GM12878 (cell line): ENCODE measurements around the gene POLN. TPM values are rescaled to one million over a fixed set of nuclear protein-coding genes. Genes with fewer than 3 reads are reported as not detected.

ENCODE experiments used
- ATAC-seq: fragments of 200-7000 bp; cut with Tn5 transposase; 3 replicates; pipeline ENCODE4 v1.9.1; 2020; ENCODE audit warnings: mild to moderate bottlenecking, moderate library complexity
- BruUV-seq: library from RNA; stranded (reverse); fragments of 400-500 nt; replicated peaks from 2 replicates; lab custom pipeline; 2021; lab: Mats Ljungman, UMichigan
- CTCF ChIA-PET: fragments of 300-600 bp; sonication (Branson Sonifier 250); formaldehyde crosslinking; extraction: SDS; loops from one replicate; lab custom pipeline; 2021; ENCODE audit warnings: inconsistent platforms; lab: Yijun Ruan, JAX
- POLR2A ChIA-PET: fragments of 350-600 bp; formaldehyde crosslinking; extraction: SDS; loops from one replicate; lab custom pipeline; 2021; ENCODE audit warnings: inconsistent platforms; lab: Charles Lee
- RAD21 ChIA-PET: fragments of 300-600 bp; sonication (Branson Sonifier 250); formaldehyde crosslinking; loops from one replicate; lab custom pipeline; 2023; ENCODE audit warnings: antibody characterized with exemption; ENCODE audit not compliant: unreplicated experiment; lab: Charles Lee
- SMC1A ChIA-PET: fragments of 300-600 bp; sonication (Branson Sonifier 250); formaldehyde crosslinking; loops from one replicate; lab custom pipeline; 2023; ENCODE audit not compliant: unreplicated experiment, uncharacterized antibody; lab: Charles Lee
- DNase-seq: peaks from one replicate; pipeline ENCODE4 v3.0.0-alpha.2; 2011; ENCODE audit warnings: low read depth, low spot score
- FAIRE-seq: peaks from 3 replicates; lab custom pipeline; 2011; peaks lifted over from hg19 to GRCh38; lab: Jason Lieb, UNC
- H2AFZ ChIP-seq: 2 replicates; pipeline ENCODE4 v1.6.0; 2011; ENCODE audit warnings: low read depth, low read length, control low read depth; ENCODE audit not compliant: control insufficient read depth
- H3K27ac ChIP-seq: 2 replicates; pipeline ENCODE4 v1.5.1; 2011; ENCODE audit warnings: control low read depth; ENCODE audit not compliant: control insufficient read depth, insufficient read depth
- H3K27me3 ChIP-seq, 2 experiments: replicated peaks in 1 of 2; 2 replicates each; pipeline versions ENCODE4 v1.6.0 to v1.6.1; 2011; ENCODE audit warnings: low read length in 1 of 2; ENCODE audit not compliant: control insufficient read depth in 2 of 2, insufficient read depth in 2 of 2
- H3K36me3 ChIP-seq, 2 experiments: 2 replicates each; pipeline ENCODE4 v1.5.1; 2011; ENCODE audit warnings: low read length in 1 of 2; ENCODE audit not compliant: control insufficient read depth in 2 of 2, insufficient read depth in 2 of 2
- H3K4me1 ChIP-seq: 2 replicates; pipeline ENCODE4 v1.6.1; 2011; ENCODE audit warnings: mild to moderate bottlenecking, low read length, moderate library complexity, mixed read lengths; ENCODE audit not compliant: control insufficient read depth, insufficient read depth
- H3K4me2 ChIP-seq: 2 replicates; pipeline ENCODE4 v1.6.0; 2011; ENCODE audit warnings: control low read depth; ENCODE audit not compliant: control insufficient read depth, insufficient read depth
- H3K4me3 ChIP-seq: fragments of 200-600 bp; sonication (generic); 2 replicates; pipeline ENCODE4 v1.5.1; 2016
- H3K79me2 ChIP-seq: 2 replicates; pipeline ENCODE4 v1.6.0; 2011; ENCODE audit warnings: low read length; ENCODE audit not compliant: control insufficient read depth, insufficient read depth
- H3K9ac ChIP-seq: 2 replicates; pipeline ENCODE4 v1.8.0; 2011; ENCODE audit warnings: low read length, control low read depth, mixed read lengths; ENCODE audit not compliant: control insufficient read depth, insufficient read depth
- H3K9me3 ChIP-seq: replicated peaks from 3 replicates; pipeline ENCODE4 v1.5.1; 2011; ENCODE audit warnings: mild to moderate bottlenecking, low read length; ENCODE audit not compliant: control insufficient read depth, insufficient read depth
- H4K20me1 ChIP-seq: 2 replicates; pipeline ENCODE4 v1.6.0; 2011; ENCODE audit not compliant: control insufficient read depth, insufficient read depth
- BACH1 ChIP-seq: fragments of 450-650 bp; IDR thresholded peaks from 2 replicates; pipeline ENCODE4 v1.6.1; 2017; ENCODE audit warnings: mild to moderate bottlenecking, borderline replicate concordance
- BCL3 ChIP-seq: IDR thresholded peaks from 2 replicates; pipeline ENCODE4 v1.6.1; 2011; ENCODE audit warnings: borderline replicate concordance, low read depth, mild to moderate bottlenecking, moderate library complexity, low read length; ENCODE audit not compliant: insufficient read depth, poor library complexity, severe bottlenecking
- FOXM1 ChIP-seq: IDR thresholded peaks from 2 replicates; pipeline ENCODE4 v1.6.1; 2012; ENCODE audit warnings: low read depth, mild to moderate bottlenecking, inconsistent platforms, low read length, moderate library complexity
- IRF4 ChIP-seq: IDR thresholded peaks from 2 replicates; pipeline ENCODE4 v1.6.1; 2011; ENCODE audit warnings: low read depth, low read length
- JUND ChIP-seq: IDR thresholded peaks from 2 replicates; pipeline ENCODE4 v1.6.1; 2012; ENCODE audit warnings: low read depth, mild to moderate bottlenecking, low read length, improper control_type of control experiment, moderate library complexity
- MAX ChIP-seq: IDR thresholded peaks from 2 replicates; pipeline ENCODE4 v1.6.1; 2012; ENCODE audit warnings: low read depth, low read length, improper control_type of control experiment
- PKNOX1 ChIP-seq: fragments of 450-650 bp; IDR thresholded peaks from 2 replicates; pipeline ENCODE4 v1.6.1; 2016; ENCODE audit warnings: mild to moderate bottlenecking
- RAD51 ChIP-seq: fragments of 450-650 bp; IDR thresholded peaks from 2 replicates; pipeline ENCODE4 v1.6.1; 2016; ENCODE audit warnings: moderate library complexity, mild to moderate bottlenecking, inconsistent platforms
- RELA ChIP-seq: fragments of 450-650 bp; IDR thresholded peaks from 2 replicates; pipeline ENCODE4 v1.8.0; 2014; ENCODE audit warnings: borderline replicate concordance; ENCODE audit not compliant: partially characterized antibody
- TAF1 ChIP-seq: IDR thresholded peaks from 2 replicates; pipeline ENCODE4 v1.6.1; 2011; ENCODE audit warnings: mild to moderate bottlenecking, low read depth, low read length, borderline replicate concordance
- TCF12 ChIP-seq: IDR thresholded peaks from 2 replicates; pipeline ENCODE4 v1.6.1; 2011; ENCODE audit warnings: low read depth, mild to moderate bottlenecking, low read length
- ZNF207 ChIP-seq: fragments of 450-650 bp; IDR thresholded peaks from 2 replicates; pipeline ENCODE4 v1.6.1; 2014; ENCODE audit warnings: antibody characterized with exemption, mild to moderate bottlenecking, borderline replicate concordance
- ZNF274 ChIP-seq: IDR thresholded peaks from one replicate; pipeline ENCODE4 v1.8.0; 2011; ENCODE audit not compliant: insufficient read length, insufficient read depth
- ZZZ3 ChIP-seq: IDR thresholded peaks from 2 replicates; pipeline ENCODE4 v1.6.1; 2011; ENCODE audit warnings: low read depth; ENCODE audit not compliant: control insufficient read depth, insufficient read length
- WGBS: methylation state at CpG from one replicate; pipeline ENCODE4 v1.1.6; 2016; ENCODE audit warnings: low lambda C conversion rate; ENCODE audit not compliant: insufficient replicate concordance, insufficient coverage; ENCODE audit errors: missing lambda C conversion rate; 5-methylcytosine and 5-hydroxymethylcytosine counted together
- in situ Hi-C: fragments of 300-500 bp; cut with MboI; formaldehyde crosslinking; loops from 9 replicates; pipeline ENCODE4 v1.14.3; 2018; ENCODE audit warnings: mixed read lengths
- intact Hi-C: fragments of 100-400 bp; cut with micrococcal nuclease; formaldehyde crosslinking; loops from one replicate; pipeline ENCODE4 v1.14.2; 2022; ENCODE audit not compliant: unreplicated experiment
- polyA plus RNA-seq, 11 experiments: library from polyadenylated mRNA; depleted of rRNA in 4 of 11; unstranded in 6 of 11; stranded (reverse) in 5 of 11; fragments of >200 nt; fragmentation: Nextera tagmentation in 4 of 11; fragmentation: Illumina TruSeq in 1 of 11; extraction: Ambion mirVana in 4 of 11; extraction: Trizol in 1 of 11; gene quantifications; 1 replicate in 1 of 11; 2 replicates in 10 of 11; pipeline versions ENCODE4 v1.2.1 to v1.2.3, GENCODE V29; 2011 to 2016; ENCODE audit warnings: inconsistent platforms in 2 of 11, missing spikeins in 2 of 11, low read depth in 1 of 11
- total RNA-seq, 4 experiments: library from RNA; depleted of rRNA in 3 of 4; stranded (reverse); fragments of >200 nt in 3 of 4; fragmentation: Illumina TruSeq in 1 of 4; extraction: Trizol in 1 of 4; gene quantifications; 2 replicates each; pipeline versions ENCODE4 v1.2.1 to v1.2.3, GENCODE V29; 2013 to 2021

POLN gene
- total and polyA plus RNA-seq, 10 of the 15 experiments (the other 5 are each of a cell fraction or from before 2014, with no cell fraction given), result 0.09 to 2.0 (median 0.95) TPM; not detected in 1

GRCh38 chr4:2166253-2166652, 75.7 kb downstream of the POLN start:
- ATAC-seq, result no peak
- Histone ChIP-seq H3K4me2 (no peak overlapping the region), H4K20me1 (no peaks in the 10 kb centered on the region), H3K9ac (no peak overlapping the region), H3K9me3 (no peaks in the 10 kb centered on the region), H3K4me3 (no peak overlapping the region), H3K4me1 (no peaks in the 10 kb centered on the region), H2AFZ (no peak overlapping the region), H3K27me3 (no peaks in the 10 kb centered on the region), H3K36me3 (no peaks in the 10 kb centered on the region), H3K79me2 (no peaks in the 10 kb centered on the region), H3K27ac (no peak overlapping the region)
- no TSS peak for BruUV-seq
- ChIA-PET POLR2A (no interaction called here), RAD21 (no interaction called here), SMC1A (no interaction called here), CTCF (no interaction called here)
- no peak for FAIRE-seq
- intact Hi-C loops, result no loop called here
- DNase-seq, result no peak
- WGBS, result 94% methylated on average over 5 of the region's 5 CpGs
- TF ChIP-seq FOXM1 (no peak), PKNOX1 (no peak), RAD51 (no peak), JUND (no peak)
- in situ Hi-C loops, result no loop called here

- ChIA-PET CTCF (no interaction called here), SMC1A (no interaction called here), POLR2A (interaction anchor here (0.8 kb wide), 1 partner anchor 442 kb away, joined by 4 read pairs; no protein-coding TSS in a partner anchor), RAD21 (no interaction called here)
- ATAC-seq, result no peak
- Histone ChIP-seq H3K9ac (no peak overlapping the region), H4K20me1 (no peaks in the 10 kb centered on the region), H2AFZ (no peak overlapping the region), H3K27me3 (no peaks in the 10 kb centered on the region), H3K79me2 (no peaks in the 10 kb centered on the region), H3K9me3 (no peaks in the 10 kb centered on the region), H3K36me3 (no peaks in the 10 kb centered on the region), H3K4me3 (no peak overlapping the region), H3K27ac (no peak overlapping the region)
- FAIRE-seq, result no peak
- no peak for DNase-seq
- WGBS, result 97% methylated on average over 7 of the region's 7 CpGs
- no peak for TF ChIP-seq RELA
- TF ChIP-seq MAX, result no peak
- no peak for TF ChIP-seq BCL3
- TF ChIP-seq IRF4, result no peak
- TF ChIP-seq ZNF274, result no peak
- TF ChIP-seq ZZZ3, result no peak
- TF ChIP-seq ZNF207, result no peak
- no peak for TF ChIP-seq TCF12
- no peak for TF ChIP-seq TAF1
- TF ChIP-seq BACH1, result no peak
- TF ChIP-seq, all 136 proteins: peak for 0
- Histone ChIP-seq H3K4me1 (no peaks in the 10 kb centered on the region), H3K4me2 (no peak overlapping the region)
- in situ Hi-C loops, result no loop called here
- no TSS peak for BruUV-seq
- intact Hi-C loops, result no loop called here
These were observed 76.5 kb downstream of the POLN start for GRCh38 chr4:2165391-2165790.
